HG02870 (cell line): ENCODE measurements around the gene SC5D.

Experiments used
- ATAC-seq: cut with Tn5 transposase; IDR thresholded peaks from one replicate; pipeline ENCODE4 v1.9.1; 2021; ENCODE audit warnings: mild to moderate bottlenecking, moderate library complexity; ENCODE audit not compliant: unreplicated experiment

SC5D gene

GRCh38 chr11:121292495-121293287 is at the start of gene SC5D:
Gene SC5D (plus strand): TSS chr11:121292771. CDS start chr11:121303376, 10,605 bp downstream.
- ATAC-seq = peak; percentile 94

- ATAC-seq = no peak
These were observed 47.7 kb upstream of the SC5D start for GRCh38 chr11:121244884-121245283.

GRCh38 chr11:121246021-121246768 is 46.4 kb upstream of the SC5D start:
- ATAC-seq = no peak

- no peak for ATAC-seq
These were observed 45.9 kb upstream of the SC5D start for GRCh38 chr11:121246769-121247035.

GRCh38 chr11:121248496-121248895 is 44.1 kb upstream of the SC5D start:
- ATAC-seq = no peak

- ATAC-seq = no peak
These were observed 43.4 kb upstream of the SC5D start for GRCh38 chr11:121249039-121249663.

GRCh38 chr11:121250843-121251242 is 41.7 kb upstream of the SC5D start:
- no peak for ATAC-seq

- no peak for ATAC-seq
These were observed 38.6 kb upstream of the SC5D start for GRCh38 chr11:121253951-121254350.

- ATAC-seq = no peak
These were observed 37.8 kb upstream of the SC5D start for GRCh38 chr11:121254756-121255155.

GRCh38 chr11:121255473-121256125 is 37.0 kb upstream of the SC5D start:
- ATAC-seq = no peak

GRCh38 chr11:121257289-121257688 is 35.3 kb upstream of the SC5D start:
- ATAC-seq = no peak

- no peak for ATAC-seq
These were observed 34.6 kb upstream of the SC5D start for GRCh38 chr11:121257976-121258375.

GRCh38 chr11:121265586-121265985 is 27.0 kb upstream of the SC5D start:
- no peak for ATAC-seq

- ATAC-seq = no peak
These were observed 24.0 kb upstream of the SC5D start for GRCh38 chr11:121268581-121268980.

- ATAC-seq = no peak
These were observed 22.4 kb upstream of the SC5D start for GRCh38 chr11:121270001-121270678.

- ATAC-seq = no peak
These were observed 18.1 kb upstream of the SC5D start for GRCh38 chr11:121274332-121274991.

GRCh38 chr11:121281698-121282097 is 10.9 kb upstream of the SC5D start:
- ATAC-seq = no peak

- ATAC-seq = no peak
These were observed 10.2 kb upstream of the SC5D start for GRCh38 chr11:121282386-121282785.

- ATAC-seq = peak; percentile 91
These were observed 9.6 kb upstream of the SC5D start for GRCh38 chr11:121282886-121283502.

GRCh38 chr11:121291319-121291718 is 1.3 kb upstream of the SC5D start:
- no peak for ATAC-seq
